ENCODE results near the gene SP6.
A peak's percentile ranks its signal among the peaks of the same experiment; 100 is the strongest.

DNA sequence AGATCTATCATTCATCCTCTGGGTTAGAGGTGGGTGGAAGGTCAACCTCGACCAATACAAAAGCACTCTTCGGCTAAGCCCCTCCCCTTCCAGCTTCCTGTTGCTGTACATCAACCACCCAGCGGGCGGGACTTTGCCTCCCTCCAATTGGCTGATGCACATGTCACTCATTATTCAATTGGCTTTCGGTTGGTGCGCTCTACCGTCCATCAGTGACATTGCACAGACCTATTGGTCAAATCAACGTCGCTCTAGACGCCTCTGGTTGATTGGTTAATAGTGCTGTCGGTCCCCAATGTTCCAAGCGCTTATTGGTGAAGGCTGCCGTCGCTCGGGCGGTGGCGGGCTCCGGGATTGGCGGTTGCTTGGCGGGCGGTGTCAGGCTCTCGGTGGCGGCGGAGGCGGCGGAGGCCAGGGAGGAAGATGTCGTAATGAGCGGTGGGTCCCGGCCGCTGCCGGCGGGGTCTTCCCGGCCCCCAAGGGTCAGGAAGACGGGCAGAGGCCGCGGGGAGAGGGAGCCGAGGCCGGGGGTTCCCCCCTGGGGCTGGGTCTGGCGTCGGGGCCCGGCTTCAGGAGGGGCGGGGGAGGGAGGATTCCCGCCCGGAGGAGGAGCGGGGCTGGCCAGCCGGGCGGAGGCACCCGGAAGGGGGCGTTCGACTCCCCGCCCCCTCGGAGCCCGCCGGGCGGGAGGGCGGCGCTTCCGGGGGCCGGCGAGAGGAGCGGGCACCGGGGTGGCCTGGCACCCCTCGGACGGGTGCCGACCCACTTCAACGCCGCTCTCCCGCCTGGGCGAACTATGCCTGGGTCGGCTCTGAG, 45.1 kb upstream of the SP6 start, which contains the start of gene SP2:
- peak; percentile 79; the same call in 1 of the 2 replicates for TF ChIP-seq POLR2A (IDR thresholded peaks at IDR 0.05; ENCODE audit: low read depth, low read length)
- peak; percentile 10 for TF ChIP-seq POLR2AphosphoS5 (IDR thresholded peaks at IDR 0.05; ENCODE audit: low read depth, low read length)

All from GM12892 (cell line).